ENCODE data around the gene PSMC2.

- TF ChIP-seq GABPA (IDR thresholded peaks at IDR 0.05 in 1 of 2, conservative IDR thresholded peaks at IDR 0.05 in 1 of 2), result no peak
- no peak for TF ChIP-seq CTCF (IDR thresholded peaks at IDR 0.05; ENCODE audit: low read depth, low read length, missing input control)
- no peak for TF ChIP-seq YY1 (IDR thresholded peaks at IDR 0.05)
- TF ChIP-seq RAD21 (IDR thresholded peaks at IDR 0.05), result no peak
- no peak for TF ChIP-seq TAF1 (conservative IDR thresholded peaks at IDR 0.05)
- TF ChIP-seq RXRA (IDR thresholded peaks at IDR 0.05), result no peak
- TF ChIP-seq MAX (IDR thresholded peaks at IDR 0.05), result no peak
- no peak for TF ChIP-seq REST (IDR thresholded peaks at IDR 0.05)
- no peak for TF ChIP-seq ATF3 (IDR thresholded peaks at IDR 0.05)
- no peak for TF ChIP-seq JUND (IDR thresholded peaks at IDR 0.05)
- no peak for TF ChIP-seq HNF4A (conservative IDR thresholded peaks at IDR 0.05)
- no peak for TF ChIP-seq ZBTB33 (IDR thresholded peaks at IDR 0.05)
- no peak for TF ChIP-seq HNF4G (IDR thresholded peaks at IDR 0.05)
Measured at GRCh38 chr7:103396471-103396870, 49.0 kb downstream of the PSMC2 start.
